Muscle of leg (tissue), 11 donors: Measurements from ENCODE around the gene ULK4. TPM values are rescaled to one million over a fixed set of nuclear protein-coding genes. Genes with fewer than 3 reads are reported as not detected.

ENCODE experiments used
- DNase-seq: peaks from one replicate; pipeline ENCODE4 v3.0.0; 2013
- H3K27ac ChIP-seq: one replicate; pipeline ENCODE4 v1.5.1; 2013; ENCODE audit warnings: mild to moderate bottlenecking, low read length, control low read depth
- H3K27me3 ChIP-seq: one replicate; pipeline ENCODE4 v1.6.1; 2013; ENCODE audit warnings: low read length; ENCODE audit not compliant: control insufficient read depth, insufficient read depth
- H3K36me3 ChIP-seq: one replicate; pipeline ENCODE4 v1.6.1; 2013; ENCODE audit warnings: low read length; ENCODE audit not compliant: control insufficient read depth, insufficient read depth
- H3K4me1 ChIP-seq: one replicate; pipeline ENCODE4 v1.6.1; 2013; ENCODE audit warnings: low read length; ENCODE audit not compliant: control insufficient read depth, insufficient read depth
- H3K4me3 ChIP-seq: one replicate; pipeline ENCODE4 v1.5.1; 2013; ENCODE audit warnings: low read length, control low read depth
- H3K9me3 ChIP-seq: replicated peaks from 2 replicates; pipeline ENCODE4 v1.6.1; 2013; ENCODE audit warnings: low read depth, low read length; ENCODE audit not compliant: control insufficient read depth
- WGBS: methylation state at CpG from one replicate; pipeline ENCODE4 v1.1.5; 2013; ENCODE audit warnings: missing lambda C conversion rate; ENCODE audit not compliant: insufficient coverage; 5-methylcytosine and 5-hydroxymethylcytosine counted together
- polyA plus RNA-seq, 8 donors: library from polyadenylated mRNA; unstranded; fragments of 120-200 nt; gene quantifications; one replicate each; pipeline versions ENCODE4 v1.2.1 to v1.2.3, GENCODE V29; 2013; ENCODE audit warnings: inconsistent platforms in 1 of 8, low replicate concordance in 1 of 8; ENCODE audit not compliant: insufficient read length in 8 of 8, insufficient read depth in 1 of 8
- total RNA-seq: library from RNA; stranded (reverse); fragments of 120-200 nt; gene quantifications from one replicate; pipeline ENCODE4 v1.2.4, GENCODE V29; 2013

Gene ULK4
- total and polyA plus RNA-seq, 9 donors, result 2.2 to 5.6 (median 2.4) TPM

- H3K36me3 ChIP-seq, result no peaks in the 10 kb centered on the region
- no peaks in the 10 kb centered on the region for H3K9me3 ChIP-seq
- no peaks in the 10 kb centered on the region for H3K4me1 ChIP-seq
- no peak overlapping the region for H3K27ac ChIP-seq
- no peak overlapping the region for H3K4me3 ChIP-seq
- H3K27me3 ChIP-seq, result no peaks in the 10 kb centered on the region
- no CpG with 5 or more reads among the region's 2 CpGs for WGBS
- peak; percentile 15 for DNase-seq
Measured at GRCh38 chr3:41522612-41523011, 439.3 kb downstream of the ULK4 start.

- Histone ChIP-seq H3K27ac (no peak overlapping the region), H3K4me1 (no peaks in the 10 kb centered on the region), H3K4me3 (no peak overlapping the region), H3K27me3 (no peaks in the 10 kb centered on the region), H3K9me3 (no peaks in the 10 kb centered on the region), H3K36me3 (no peaks in the 10 kb centered on the region)
- WGBS, result no CpG with 5 or more reads among the region's 1 CpG
- no peak for DNase-seq
Measured at GRCh38 chr3:41521010-41521655, 440.8 kb downstream of the ULK4 start.

GRCh38 chr3:41519746-41520145 lies 442.2 kb downstream of the ULK4 start:
- Histone ChIP-seq H3K4me3 (no peak overlapping the region), H3K27ac (no peak overlapping the region), H3K36me3 (no peaks in the 10 kb centered on the region), H3K27me3 (no peaks in the 10 kb centered on the region), H3K4me1 (no peaks in the 10 kb centered on the region), H3K9me3 (no peaks in the 10 kb centered on the region)
- no peak for DNase-seq
- no CpG with 5 or more reads among the region's 2 CpGs for WGBS

- Histone ChIP-seq H3K4me3 (no peak overlapping the region), H3K27me3 (no peaks in the 10 kb centered on the region), H3K9me3 (no peaks in the 10 kb centered on the region), H3K27ac (no peak overlapping the region), H3K36me3 (no peaks in the 10 kb centered on the region), H3K4me1 (no peaks in the 10 kb centered on the region)
- WGBS, result no CpG with 5 or more reads among the region's 4 CpGs
- DNase-seq, result no peak
Measured at GRCh38 chr3:41518626-41519025, 443.3 kb downstream of the ULK4 start.

- H3K36me3 ChIP-seq, result no peaks in the 10 kb centered on the region
- no peak for DNase-seq
- no peak overlapping the region for H3K27ac ChIP-seq
- no peaks in the 10 kb centered on the region for H3K4me1 ChIP-seq
- no peaks in the 10 kb centered on the region for H3K27me3 ChIP-seq
- 82% methylated on average over 6 of the region's 7 CpGs for WGBS
- H3K4me3 ChIP-seq, result no peak overlapping the region
- peaks cover 15% of the 10 kb centered on the region for H3K9me3 ChIP-seq
Measured at GRCh38 chr3:41508063-41508696, 453.7 kb downstream of the ULK4 start.

- H3K4me1 ChIP-seq, result no peaks in the 10 kb centered on the region
- no peak overlapping the region for H3K27ac ChIP-seq
- no CpG with 5 or more reads among the region's 2 CpGs for WGBS
- H3K36me3 ChIP-seq, result no peaks in the 10 kb centered on the region
- no peak overlapping the region for H3K4me3 ChIP-seq
- peak; percentile 22 for DNase-seq
- H3K9me3 ChIP-seq, result peaks cover 12% of the 10 kb centered on the region
- H3K27me3 ChIP-seq, result no peaks in the 10 kb centered on the region
Measured at GRCh38 chr3:41507336-41508062, 454.4 kb downstream of the ULK4 start.

GRCh38 chr3:41503998-41504623 lies 457.8 kb downstream of the ULK4 start:
- Histone ChIP-seq H3K4me3 (no peak overlapping the region), H3K27me3 (no peaks in the 10 kb centered on the region), H3K9me3 (peaks cover 5% of the 10 kb centered on the region), H3K4me1 (no peaks in the 10 kb centered on the region), H3K27ac (no peak overlapping the region), H3K36me3 (no peaks in the 10 kb centered on the region)
- DNase-seq, result no peak

- no peak overlapping the region for H3K4me3 ChIP-seq
- no peak overlapping the region for H3K27ac ChIP-seq
- DNase-seq, result no peak
- H3K36me3 ChIP-seq, result no peaks in the 10 kb centered on the region
- no peaks in the 10 kb centered on the region for H3K4me1 ChIP-seq
- no peaks in the 10 kb centered on the region for H3K27me3 ChIP-seq
- no peaks in the 10 kb centered on the region for H3K9me3 ChIP-seq
Measured at GRCh38 chr3:41502481-41502880, 459.4 kb downstream of the ULK4 start.

GRCh38 chr3:41502023-41502422 lies 459.9 kb downstream of the ULK4 start:
- Histone ChIP-seq H3K4me3 (no peak overlapping the region), H3K27me3 (no peaks in the 10 kb centered on the region), H3K36me3 (no peaks in the 10 kb centered on the region), H3K27ac (no peak overlapping the region), H3K4me1 (no peaks in the 10 kb centered on the region), H3K9me3 (no peaks in the 10 kb centered on the region)
- no CpG with 5 or more reads among the region's 1 CpG for WGBS
- peak; percentile 69 for DNase-seq

GRCh38 chr3:41498847-41499246 lies 463.1 kb downstream of the ULK4 start:
- H3K9me3 ChIP-seq, result no peaks in the 10 kb centered on the region
- no peak overlapping the region for H3K27ac ChIP-seq
- no peak overlapping the region for H3K4me3 ChIP-seq
- H3K27me3 ChIP-seq, result no peaks in the 10 kb centered on the region
- no peak for DNase-seq
- H3K4me1 ChIP-seq, result no peaks in the 10 kb centered on the region
- no CpG with 5 or more reads among the region's 2 CpGs for WGBS
- H3K36me3 ChIP-seq, result no peaks in the 10 kb centered on the region
